ENCODE results near the gene ISYNA1. TPM values are rescaled to one million over a fixed set of nuclear protein-coding genes. Genes with fewer than 3 reads are reported as not detected.

ISYNA1 gene
- total RNA-seq, 1 donor from 2014 or later, result 81.7 TPM

- H3K9me3 ChIP-seq (ENCODE audit: low read depth), result no peaks in the 10 kb centered on the region
- Mint-ChIP-seq H3K4me1 (peaks cover 5% of the 10 kb centered on the region), H3K9me3 (no peaks in the 10 kb centered on the region), H3K36me3 (peaks cover 6% of the 10 kb centered on the region), H3K27me3 (ENCODE audit: insufficient read depth, low read depth) (peaks cover 4% of the 10 kb centered on the region), H3K4me3 (no peak overlapping the region), H3K27ac (no peak overlapping the region)
- no peaks in the 10 kb centered on the region for H3K4me1 ChIP-seq
- H4K20me1 ChIP-seq (ENCODE audit: low read depth), result peaks cover 2% of the 10 kb centered on the region
- H3K9ac ChIP-seq, result no peak overlapping the region
- H3K27ac ChIP-seq, result no peak overlapping the region
- H3K79me2 ChIP-seq (ENCODE audit: low read depth), result no peaks in the 10 kb centered on the region
- no peaks in the 10 kb centered on the region for H3K36me3 ChIP-seq
- no peaks in the 10 kb centered on the region for H3K27me3 ChIP-seq
- H3K4me2 ChIP-seq, result no peak overlapping the region
- no peak overlapping the region for H3K4me3 ChIP-seq
- TF ChIP-seq EZH2 (IDR thresholded peaks at IDR 0.05) (no peak), EZH2phosphoT487 (IDR thresholded peaks at IDR 0.05) (no peak), CTCF (IDR thresholded peaks at IDR 0.05) (no peak)
- H3F3A ChIP-seq (ENCODE audit: low read depth), result no peaks in the 10 kb centered on the region
- H2AFZ ChIP-seq (replicated peaks), result no peak overlapping the region
- no peak for DNase-seq (ENCODE audit: low spot score)
Measured at GRCh38 chr19:18456279-18456678, 18.3 kb upstream of the ISYNA1 start.

GRCh38 chr19:18453269-18454024 is 15.5 kb upstream of the ISYNA1 start:
- Histone ChIP-seq H3K27ac (no peak overlapping the region), H3K36me3 (no peaks in the 10 kb centered on the region), H3K9ac (no peak overlapping the region), H3K27me3 (no peaks in the 10 kb centered on the region), H3F3A (ENCODE audit: low read depth) (no peaks in the 10 kb centered on the region), H2AFZ (replicated peaks) (no peak overlapping the region), H3K9me3 (ENCODE audit: low read depth) (no peaks in the 10 kb centered on the region), H4K20me1 (ENCODE audit: low read depth) (peaks cover 9% of the 10 kb centered on the region), H3K79me2 (ENCODE audit: low read depth) (no peaks in the 10 kb centered on the region), H3K4me2 (no peak overlapping the region), H3K4me3 (no peak overlapping the region), H3K4me1 (no peaks in the 10 kb centered on the region)
- TF ChIP-seq CTCF (IDR thresholded peaks at IDR 0.05) (no peak), EZH2phosphoT487 (IDR thresholded peaks at IDR 0.05) (no peak), EZH2 (IDR thresholded peaks at IDR 0.05) (no peak)
- peaks cover 6% of the 10 kb centered on the region for H3K27me3 Mint-ChIP-seq (ENCODE audit: insufficient read depth, low read depth)
- no peak overlapping the region for H3K4me3 Mint-ChIP-seq
- no peak for DNase-seq (ENCODE audit: low spot score)
- H3K36me3 Mint-ChIP-seq, result peaks cover 8% of the 10 kb centered on the region
- H3K27ac Mint-ChIP-seq, result peak overlapping the region; percentile 6
- H3K4me1 Mint-ChIP-seq, result peaks cover 7% of the 10 kb centered on the region
- no peaks in the 10 kb centered on the region for H3K9me3 Mint-ChIP-seq

GRCh38 chr19:18452386-18452785 is 14.5 kb upstream of the ISYNA1 start:
- no peaks in the 10 kb centered on the region for H3K79me2 ChIP-seq (ENCODE audit: low read depth)
- no peaks in the 10 kb centered on the region for H3K36me3 ChIP-seq
- no peak overlapping the region for H2AFZ ChIP-seq (replicated peaks)
- Mint-ChIP-seq H3K4me1 (peaks cover 10% of the 10 kb centered on the region), H3K9me3 (no peaks in the 10 kb centered on the region), H3K4me3 (no peak overlapping the region), H3K36me3 (peaks cover 8% of the 10 kb centered on the region), H3K27ac (no peak overlapping the region), H3K27me3 (ENCODE audit: insufficient read depth, low read depth) (peaks cover 4% of the 10 kb centered on the region)
- H3K4me3 ChIP-seq, result no peak overlapping the region
- peaks cover 9% of the 10 kb centered on the region for H4K20me1 ChIP-seq (ENCODE audit: low read depth)
- no peak for TF ChIP-seq CTCF (IDR thresholded peaks at IDR 0.05)
- TF ChIP-seq EZH2phosphoT487 (IDR thresholded peaks at IDR 0.05), result no peak
- no peaks in the 10 kb centered on the region for H3F3A ChIP-seq (ENCODE audit: low read depth)
- H3K4me1 ChIP-seq, result no peaks in the 10 kb centered on the region
- H3K4me2 ChIP-seq, result no peak overlapping the region
- DNase-seq (ENCODE audit: low spot score), result no peak
- H3K27me3 ChIP-seq, result no peaks in the 10 kb centered on the region
- H3K9ac ChIP-seq, result no peak overlapping the region
- H3K9me3 ChIP-seq (ENCODE audit: low read depth), result no peaks in the 10 kb centered on the region
- H3K27ac ChIP-seq, result no peak overlapping the region
